NK-92 (cell line): ENCODE data around the gene EIF1AD.
"Not testable (repeated sequence)": the region's sequence is repeated elsewhere in the genome, so short reads cannot be mapped to it uniquely, and the experiment has no call there.

Source experiments
- DNase-seq: peaks from one replicate; lab custom pipeline; 2025; ENCODE audit not compliant: unreplicated experiment; lab: John Stamatoyannopoulos, UW

The EIF1AD gene, protein sequence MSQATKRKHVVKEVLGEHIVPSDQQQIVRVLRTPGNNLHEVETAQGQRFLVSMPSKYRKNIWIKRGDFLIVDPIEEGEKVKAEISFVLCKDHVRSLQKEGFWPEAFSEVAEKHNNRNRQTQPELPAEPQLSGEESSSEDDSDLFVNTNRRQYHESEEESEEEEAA

GRCh38 chr11:66001942-66002647, at the start of gene EIF1AD, which contains the start of gene BANF1:
EIF1AD (minus strand) TSS chr11:66002157; CDS start chr11:66000389, 1,768 bp downstream.
BANF1 (plus strand) TSS chr11:66002503; CDS start chr11:66003251, 748 bp downstream.
- peak; percentile 63 for DNase-seq

GRCh38 chr11:66051371-66051765, 49.4 kb upstream of the EIF1AD start:
- no peak for DNase-seq

GRCh38 chr11:66050581-66051231, 48.7 kb upstream of the EIF1AD start:
- DNase-seq, result no peak

DNA sequence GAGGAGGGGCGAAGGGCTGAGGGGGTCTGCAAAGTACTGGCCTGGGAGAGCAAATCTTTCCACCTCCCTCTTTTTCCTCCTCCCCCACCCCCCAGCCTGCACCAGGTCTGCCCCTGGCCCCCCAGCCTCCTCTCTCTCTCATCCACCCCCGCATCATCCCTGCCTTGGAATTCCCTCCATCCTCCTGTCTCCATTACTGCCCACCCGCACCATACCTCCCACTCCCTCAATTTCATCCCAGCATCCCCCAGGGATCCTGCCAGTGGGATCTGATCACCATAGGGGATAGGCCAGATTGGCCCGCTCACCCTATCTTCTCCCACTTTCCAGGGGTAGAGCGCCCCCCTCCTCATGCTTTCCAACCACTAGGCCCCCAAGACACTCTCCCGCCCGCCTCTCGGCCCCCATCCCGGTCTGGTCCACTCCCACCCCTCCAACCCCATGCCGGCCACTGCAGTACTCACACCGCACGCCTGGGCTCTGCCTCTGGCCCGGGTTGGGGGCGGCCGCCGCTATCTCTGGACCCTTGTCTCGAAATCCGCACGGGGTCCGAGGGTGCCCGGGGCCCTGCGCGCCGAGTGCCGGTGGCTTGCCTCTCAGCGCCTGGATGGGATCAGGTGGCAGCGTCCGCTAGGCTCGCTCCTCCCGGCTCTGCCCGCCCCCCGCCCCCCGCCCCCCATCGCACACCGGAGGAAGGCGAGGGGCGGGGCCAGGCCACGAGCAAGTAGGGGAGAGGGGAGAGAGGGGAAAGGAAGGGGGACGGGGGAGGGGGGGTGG, 46.8 kb upstream of the EIF1AD start, which contains the start of gene GAL3ST3:
Gene GAL3ST3, minus strand, starts transcription at position 615 of the 777 bp plus-strand sequence. CDS start 3,746 bp downstream, outside the sequence.
- no peak for DNase-seq

DNA sequence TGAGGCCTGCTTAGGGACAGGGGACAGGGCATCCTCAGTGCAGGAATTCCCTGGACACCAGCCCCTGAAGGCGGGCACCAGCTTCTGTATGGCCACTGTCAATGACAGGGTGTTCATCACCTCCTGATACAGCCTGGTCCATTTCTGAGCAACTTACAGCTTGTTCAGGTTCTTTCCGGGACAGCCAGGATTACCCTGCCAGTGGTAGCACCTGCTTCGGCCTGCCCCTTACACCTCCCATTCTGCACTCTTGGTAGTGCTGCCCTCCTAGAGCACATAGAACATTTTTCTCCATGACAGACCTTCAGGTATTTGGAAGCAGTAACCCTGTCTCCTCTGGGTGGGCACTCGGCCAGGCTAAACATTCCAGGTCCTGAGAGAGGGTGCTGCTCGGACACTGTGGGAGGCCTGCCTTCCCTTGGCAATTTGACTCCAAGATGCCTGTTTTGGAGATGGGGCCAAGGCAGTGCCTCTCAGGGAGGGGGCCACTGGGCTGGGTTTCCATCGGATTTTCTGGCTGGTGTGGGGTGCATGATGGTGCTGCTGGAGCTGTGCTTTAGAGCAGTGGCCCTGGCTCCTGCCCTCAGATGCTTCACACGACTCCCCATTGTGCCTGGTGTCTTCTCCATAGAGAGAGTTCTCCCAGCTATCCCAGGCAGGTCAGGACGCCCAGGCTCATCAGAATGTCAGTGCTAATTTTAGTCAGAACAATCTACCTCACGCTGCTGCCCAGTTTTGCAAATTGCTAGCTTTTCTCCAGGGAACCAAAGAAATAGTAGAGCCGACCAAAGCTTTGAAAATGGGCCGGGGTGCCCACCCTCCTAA, 45.8 kb upstream of the EIF1AD start:
- no peak for DNase-seq

DNA sequence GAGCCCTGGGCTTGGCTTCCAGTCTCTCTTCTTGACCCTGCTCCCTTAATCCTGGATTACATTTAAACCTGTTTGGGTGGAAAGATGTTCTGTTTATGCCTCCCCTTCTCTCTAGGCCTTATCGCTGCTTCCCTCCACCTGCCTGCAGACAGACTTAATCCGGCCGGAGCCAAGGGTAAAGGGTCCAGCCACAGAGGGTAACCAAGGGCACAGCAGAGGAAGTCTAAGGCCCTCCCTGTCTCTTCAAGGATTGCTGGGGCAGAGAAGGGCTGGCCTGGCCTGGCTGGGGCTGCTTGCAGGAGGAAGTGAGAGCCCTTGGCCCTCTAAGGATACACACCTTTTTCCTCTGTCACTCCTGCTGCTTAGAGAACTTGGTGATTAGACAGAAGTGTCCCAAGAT, 44.9 kb upstream of the EIF1AD start:
- DNase-seq, result no peak

DNA sequence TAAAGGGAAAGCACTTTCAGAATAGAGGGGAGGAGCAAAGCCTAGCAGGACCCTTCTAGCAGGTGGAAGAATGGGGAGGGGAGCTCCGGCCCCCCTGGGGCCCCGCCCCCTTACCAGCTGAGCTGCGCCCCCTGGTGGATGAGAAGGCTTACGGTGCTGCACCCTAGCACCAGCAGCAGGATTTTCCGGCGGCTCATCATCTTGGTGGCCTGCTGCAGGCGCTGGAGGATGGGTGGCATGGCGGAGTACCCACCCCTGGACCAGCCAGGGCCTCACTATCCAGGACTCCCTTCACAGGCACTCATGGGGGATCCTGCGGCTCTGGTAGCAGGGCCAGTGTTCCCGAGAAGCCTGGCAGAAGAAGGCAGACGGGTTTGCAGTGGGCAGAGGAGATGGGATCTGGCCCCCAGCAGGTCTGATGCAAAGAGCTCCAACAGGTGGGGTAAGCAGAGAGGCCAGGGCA, 43.3 kb upstream of the EIF1AD start:
- no peak for DNase-seq

- DNase-seq, result no peak
Measured at GRCh38 chr11:66044757-66045156, 42.8 kb upstream of the EIF1AD start.

DNA sequence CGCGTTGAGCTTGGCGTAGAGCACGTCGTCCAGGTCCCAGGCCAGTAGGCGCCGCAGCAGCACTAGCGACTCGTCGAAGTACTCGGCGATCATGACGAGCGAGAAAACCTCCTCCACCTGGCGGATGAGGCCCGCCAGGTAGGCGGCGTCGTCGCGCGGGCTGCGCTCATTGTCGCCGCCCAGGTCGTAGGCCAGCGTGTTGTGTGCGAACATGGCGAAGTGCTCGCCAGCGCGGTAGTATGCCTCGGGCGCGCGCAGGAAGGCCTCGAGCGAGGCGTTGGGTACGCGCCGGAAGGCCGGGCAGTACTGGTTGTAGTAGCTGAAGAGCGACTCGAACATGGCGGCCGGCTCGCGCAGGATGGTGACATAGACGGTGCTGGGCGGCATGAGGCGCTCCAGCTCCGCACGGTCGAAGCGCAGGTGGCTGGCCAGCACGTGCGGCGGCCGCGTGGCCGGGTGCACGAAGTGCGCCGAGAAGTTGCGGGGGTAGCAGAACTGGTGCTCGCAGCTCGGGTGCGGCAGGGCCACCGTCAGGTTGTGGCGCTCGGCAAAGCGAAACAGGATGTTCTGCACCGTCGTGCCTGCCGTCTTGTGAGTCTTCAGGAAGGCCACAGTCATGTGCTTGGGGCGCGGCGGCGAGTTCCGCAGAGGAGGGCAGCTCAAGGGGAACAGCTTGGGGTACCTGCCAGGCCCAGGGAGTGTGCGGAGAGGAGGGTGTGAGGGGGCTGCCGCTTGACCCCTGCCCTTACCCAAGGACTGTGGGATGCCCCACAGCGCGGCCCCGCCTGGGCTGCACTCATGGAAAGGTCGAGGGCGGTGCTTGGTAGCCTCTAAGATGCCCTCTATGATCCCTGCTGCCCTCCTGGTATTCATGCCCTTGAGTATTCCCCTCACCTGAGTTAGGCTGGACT, 41.3 kb upstream of the EIF1AD start:
- no peak for DNase-seq

DNA sequence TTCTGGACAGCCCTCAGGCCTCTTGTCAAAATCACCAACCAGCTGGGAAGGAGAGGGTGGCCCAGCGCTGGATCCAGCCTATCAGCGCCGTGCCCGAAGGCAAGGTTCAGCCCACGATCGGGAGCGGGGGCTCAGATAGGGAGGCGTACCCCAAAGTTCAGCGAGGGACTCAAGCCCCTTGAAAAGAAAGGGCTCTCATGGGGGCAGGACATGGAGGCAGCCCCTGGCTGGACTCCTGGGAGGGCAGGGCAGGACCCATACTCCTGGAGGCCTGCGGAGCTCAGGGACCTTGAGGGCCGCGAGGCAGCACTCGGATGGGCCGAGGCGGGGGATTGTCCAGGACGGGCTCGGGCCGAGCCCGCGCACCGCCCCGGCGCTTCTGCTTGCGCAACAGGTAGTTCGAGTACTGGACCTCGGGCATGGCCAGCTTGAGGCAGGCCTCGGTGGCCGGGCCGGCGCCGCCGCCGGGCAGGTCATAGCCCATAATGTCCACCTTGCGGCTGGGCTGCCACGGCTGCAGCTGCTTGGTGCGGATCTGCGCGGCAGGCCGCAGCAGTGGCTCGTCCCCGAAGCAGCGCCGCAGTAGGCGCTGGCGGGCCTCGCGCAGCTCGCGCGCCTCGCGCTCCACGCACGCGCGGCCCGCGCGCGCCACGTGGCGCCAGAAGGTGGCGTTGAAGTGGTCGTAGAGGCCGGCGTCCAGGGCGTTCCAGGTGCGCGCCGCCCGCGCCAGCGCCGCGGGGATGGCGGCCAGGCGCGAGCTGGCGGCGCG, 40.5 kb upstream of the EIF1AD start:
- DNase-seq, result no peak

DNA sequence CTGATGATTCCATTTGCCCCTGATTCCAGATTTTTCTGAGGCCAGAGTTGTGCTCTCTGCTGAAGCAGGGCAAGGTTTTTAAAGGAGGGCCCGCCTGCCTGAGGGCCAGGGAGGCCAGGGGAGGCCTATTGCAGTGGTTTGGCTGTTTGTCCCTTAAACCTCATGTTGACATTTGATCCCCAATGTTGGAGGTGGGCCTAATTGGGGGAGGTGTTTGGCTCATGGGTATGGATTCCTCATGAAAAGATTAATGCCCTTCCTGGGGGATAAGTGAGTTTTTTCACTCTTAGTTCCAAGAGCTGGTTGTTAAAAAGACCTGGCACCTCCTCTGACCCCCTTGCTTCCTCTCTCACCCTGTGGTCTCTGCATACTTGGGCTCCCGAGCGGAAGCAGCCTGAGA, 37.8 kb upstream of the EIF1AD start:
- no peak for DNase-seq

GRCh38 chr11:66037327-66037726, 35.4 kb upstream of the EIF1AD start:
- no peak for DNase-seq

- DNase-seq, result no peak
Measured at GRCh38 chr11:66036334-66036710, 34.4 kb upstream of the EIF1AD start.

DNA sequence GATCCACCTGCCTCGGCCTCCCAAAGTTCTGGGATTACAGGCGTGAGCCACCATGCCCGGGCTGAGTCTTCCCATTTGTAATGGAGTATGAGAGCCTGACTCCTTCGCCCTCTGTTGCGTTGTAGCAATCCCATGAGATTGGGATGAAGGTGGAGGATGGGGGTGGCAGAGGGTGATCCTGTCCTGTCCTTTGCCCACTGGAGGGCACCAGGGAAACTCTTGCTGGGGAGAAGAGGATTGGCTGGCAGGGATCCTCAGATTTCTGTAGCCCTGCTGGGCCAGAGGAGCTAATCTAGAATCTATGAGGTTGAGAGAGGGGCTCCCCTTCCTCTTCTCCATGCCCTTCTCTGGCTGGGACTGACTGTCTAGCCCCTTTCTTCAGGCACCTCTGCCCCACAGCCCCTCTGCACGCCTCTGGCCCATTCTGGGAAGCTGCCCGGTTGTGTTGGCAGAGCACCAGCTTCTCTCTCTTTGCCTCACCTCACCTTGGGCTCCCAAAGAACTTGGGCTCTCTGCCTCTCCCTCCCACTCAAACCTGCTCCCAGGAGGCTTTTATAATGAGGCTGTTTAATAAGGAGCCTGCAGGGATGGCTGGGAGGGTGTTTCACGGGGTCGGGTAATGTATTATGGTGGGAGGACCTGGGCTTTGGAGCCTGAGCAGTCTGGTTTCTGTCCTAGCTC, 33.8 kb upstream of the EIF1AD start:
- DNase-seq, result no peak

- DNase-seq, result no peak
Measured at GRCh38 chr11:66032957-66033735, 31.2 kb upstream of the EIF1AD start.

- DNase-seq, result no peak
Measured at GRCh38 chr11:66026017-66026529, 24.1 kb upstream of the EIF1AD start, which contains the start of gene CATSPER1. CATSPER1 (minus strand) TSS chr11:66026479; CDS start chr11:66026379, 100 bp downstream.

DNA sequence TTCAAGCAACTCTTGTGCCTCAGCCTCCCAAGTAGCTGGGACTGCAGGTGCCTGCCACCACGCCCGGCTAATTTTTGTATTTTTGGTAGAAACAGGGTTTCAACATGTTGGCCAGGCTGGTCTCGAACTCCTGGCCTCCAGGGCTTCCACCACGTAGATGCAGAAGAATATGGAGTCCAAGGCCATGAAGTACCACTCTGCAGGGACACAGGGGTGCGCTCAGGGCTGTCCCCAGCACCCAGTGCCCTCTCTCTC, 21.2 kb upstream of the EIF1AD start:
- not testable (repeated sequence) for DNase-seq
